Glutamatergic neuron (in vitro differentiated cells): ENCODE results near the gene ZNF423. TPM values are rescaled to one million over a fixed set of nuclear protein-coding genes. Genes with fewer than 3 reads are reported as not detected.
A peak's percentile ranks its signal among the peaks of the same experiment; 100 is the strongest.

Experiments
- DNase-seq: peaks from one replicate; pipeline ENCODE4 v3.0.0; 2022
- H3K27ac Mint-ChIP-seq: one replicate; pipeline ENCODE4 v1.8.0; 2020; ENCODE audit warnings: mild to moderate bottlenecking, mixed read lengths, inconsistent platforms; ENCODE audit not compliant: unreplicated experiment
- H3K27me3 Mint-ChIP-seq: one replicate; pipeline ENCODE4 v1.8.0; 2020; ENCODE audit warnings: mild to moderate bottlenecking, moderate library complexity, mixed read lengths, inconsistent platforms; ENCODE audit not compliant: unreplicated experiment
- H3K36me3 Mint-ChIP-seq: one replicate; pipeline ENCODE4 v1.8.0; 2020; ENCODE audit warnings: mild to moderate bottlenecking, mixed read lengths, inconsistent platforms; ENCODE audit not compliant: unreplicated experiment
- H3K4me1 Mint-ChIP-seq: one replicate; pipeline ENCODE4 v1.8.0; 2020; ENCODE audit warnings: mild to moderate bottlenecking, low read depth, mixed read lengths, inconsistent platforms; ENCODE audit not compliant: unreplicated experiment
- H3K4me3 Mint-ChIP-seq: one replicate; pipeline ENCODE4 v1.8.0; 2020; ENCODE audit warnings: mild to moderate bottlenecking, mixed read lengths, inconsistent platforms; ENCODE audit not compliant: unreplicated experiment
- H3K9me3 Mint-ChIP-seq: one replicate; pipeline ENCODE4 v1.8.0; 2020; ENCODE audit warnings: mild to moderate bottlenecking, moderate library complexity, mixed read lengths, inconsistent platforms; ENCODE audit not compliant: unreplicated experiment
- CTCF ChIP-seq: fragments of 200-600 bp; sonication (generic); IDR thresholded peaks from one replicate; pipeline ENCODE4 v1.5.0; 2021; ENCODE audit not compliant: partially characterized antibody, unreplicated experiment
- total RNA-seq: library from RNA; stranded (reverse); fragmentation: NEBNext Ultra II Directional; extraction: Animal tissue kit (Norgen Biotek cat#: 25700); gene quantifications from one replicate; pipeline ENCODE4 v1.2.1, GENCODE V29; 2021; ENCODE audit not compliant: unreplicated experiment

Gene ZNF423
- total RNA-seq, 1 donor from 2014 or later = 149 TPM

GRCh38 chr16:49701789-49702494, 154.0 kb downstream of the ZNF423 start:
- Mint-ChIP-seq H3K27me3 (peaks cover 24% of the 10 kb centered on the region), H3K27ac (peak overlapping the region; percentile 91), H3K4me3 (peak overlapping the region; percentile 83), H3K36me3 (no peaks in the 10 kb centered on the region), H3K4me1 (peaks cover 60% of the 10 kb centered on the region), H3K9me3 (peaks cover 34% of the 10 kb centered on the region)
- DNase-seq = peak; percentile 82
- TF ChIP-seq CTCF = no peak

- Mint-ChIP-seq H3K4me3 (peak overlapping the region; percentile 83), H3K36me3 (no peaks in the 10 kb centered on the region)
These were observed 154.7 kb downstream of the ZNF423 start for GRCh38 chr16:49701065-49701685.

GRCh38 chr16:49700251-49701064, 155.5 kb downstream of the ZNF423 start:
- H3K27me3 Mint-ChIP-seq = peaks cover 15% of the 10 kb centered on the region
- H3K9me3 Mint-ChIP-seq = peaks cover 36% of the 10 kb centered on the region
- H3K4me1 Mint-ChIP-seq = peaks cover 62% of the 10 kb centered on the region
- no peaks in the 10 kb centered on the region for H3K36me3 Mint-ChIP-seq
- peak; percentile 70 for DNase-seq
- TF ChIP-seq CTCF = no peak
- peak overlapping the region; percentile 91 for H3K27ac Mint-ChIP-seq
- peak overlapping the region; percentile 83 for H3K4me3 Mint-ChIP-seq

More at GRCh38 chr16:49701065-49701685, 154.7 kb downstream of the ZNF423 start:
- no peak for TF ChIP-seq CTCF
- Mint-ChIP-seq H3K27me3 (peaks cover 19% of the 10 kb centered on the region), H3K9me3 (peaks cover 34% of the 10 kb centered on the region), H3K4me1 (peaks cover 61% of the 10 kb centered on the region), H3K27ac (peak overlapping the region; percentile 91)
- DNase-seq = no peak

GRCh38 chr16:49699841-49700175, 156.1 kb downstream of the ZNF423 start:
- no peaks in the 10 kb centered on the region for H3K36me3 Mint-ChIP-seq
- DNase-seq = no peak
- TF ChIP-seq CTCF = no peak
- H3K27me3 Mint-ChIP-seq = peaks cover 13% of the 10 kb centered on the region
- peaks cover 34% of the 10 kb centered on the region for H3K9me3 Mint-ChIP-seq
- H3K4me3 Mint-ChIP-seq = peak overlapping the region; percentile 83
- peak overlapping the region; percentile 91 for H3K27ac Mint-ChIP-seq
- peaks cover 61% of the 10 kb centered on the region for H3K4me1 Mint-ChIP-seq
